GM23338 (cell line): ENCODE data around the gene DNAL4. TPM values are rescaled to one million over a fixed set of nuclear protein-coding genes. Genes with fewer than 3 reads are reported as not detected.

ENCODE experiments used
- ATAC-seq: fragments of 200-7000 bp; cut with Tn5 transposase; 3 replicates; pipeline ENCODE4 v1.9.1; 2020
- DNase-seq: peaks from one replicate; pipeline ENCODE4 v3.0.0-alpha.2; 2015; ENCODE audit warnings: low spot score
- H2AFZ ChIP-seq: fragments of 200-600 bp; sonication (generic); 2 replicates; pipeline ENCODE4 v1.8.0; 2016; ENCODE audit warnings: antibody characterized with exemption, mild to moderate bottlenecking, moderate library complexity
- H3F3A ChIP-seq: fragments of 200-600 bp; sonication (generic); replicated peaks from 2 replicates; pipeline ENCODE4 v1.8.0; 2017; ENCODE audit warnings: antibody characterized with exemption, mixed run types, low read depth
- H3K27ac ChIP-seq: fragments of 200-600 bp; sonication (generic); 2 replicates; pipeline ENCODE4 v1.6.1; 2016; ENCODE audit warnings: low read depth
- H3K27me3 ChIP-seq: fragments of 200-600 bp; sonication (generic); 2 replicates; pipeline ENCODE4 v1.8.0; 2016; ENCODE audit warnings: mild to moderate bottlenecking, mixed run types, moderate library complexity; ENCODE audit not compliant: insufficient read depth
- H3K36me3 ChIP-seq: fragments of 200-600 bp; sonication (generic); 2 replicates; pipeline ENCODE4 v1.8.0; 2016; ENCODE audit warnings: mild to moderate bottlenecking; ENCODE audit not compliant: insufficient read depth
- H3K4me1 ChIP-seq: fragments of 200-600 bp; sonication (generic); 2 replicates; pipeline ENCODE4 v1.8.0; 2016; ENCODE audit warnings: mild to moderate bottlenecking, moderate library complexity; ENCODE audit not compliant: insufficient read depth
- H3K4me2 ChIP-seq: fragments of 200-600 bp; sonication (generic); 2 replicates; pipeline ENCODE4 v1.7.1; 2017; ENCODE audit warnings: mixed run types
- H3K4me3 ChIP-seq: fragments of 200-600 bp; sonication (generic); 2 replicates; pipeline ENCODE4 v1.6.1; 2016; ENCODE audit warnings: mixed run types
- H3K79me2 ChIP-seq: fragments of 200-600 bp; sonication (generic); replicated peaks from 2 replicates; pipeline ENCODE4 v1.8.0; 2017; ENCODE audit warnings: mild to moderate bottlenecking; ENCODE audit not compliant: insufficient read depth
- H3K9me2 ChIP-seq: fragments of 200-600 bp; sonication (generic); 2 replicates; pipeline ENCODE4 v1.8.0; 2017; ENCODE audit not compliant: insufficient read depth
- H4K20me1 ChIP-seq: fragments of 200-600 bp; sonication (generic); replicated peaks from 2 replicates; pipeline ENCODE4 v1.8.0; 2017; ENCODE audit warnings: mild to moderate bottlenecking; ENCODE audit not compliant: insufficient read depth
- H3K27ac Mint-ChIP-seq: 2 replicates; pipeline ENCODE4 v1.8.0; 2020; ENCODE audit warnings: inconsistent platforms, mild to moderate bottlenecking, moderate library complexity, mixed read lengths
- H3K27me3 Mint-ChIP-seq: 3 replicates; pipeline ENCODE4 v1.8.0; 2022; ENCODE audit warnings: low read depth, mild to moderate bottlenecking, moderate library complexity, mixed read lengths, inconsistent platforms; ENCODE audit not compliant: insufficient read depth, poor library complexity
- H3K36me3 Mint-ChIP-seq: 3 replicates; pipeline ENCODE4 v1.8.0; 2021; ENCODE audit warnings: low read depth, mild to moderate bottlenecking, inconsistent platforms, moderate library complexity, mixed read lengths
- H3K4me1 Mint-ChIP-seq: 3 replicates; pipeline ENCODE4 v1.8.0; 2020; ENCODE audit warnings: mild to moderate bottlenecking, inconsistent platforms, mixed read lengths
- H3K4me3 Mint-ChIP-seq: 3 replicates; pipeline ENCODE4 v1.8.0; 2021; ENCODE audit warnings: moderate library complexity, mild to moderate bottlenecking, inconsistent platforms, mixed read lengths
- H3K9me3 Mint-ChIP-seq: 3 replicates; pipeline ENCODE4 v1.8.0; 2020; ENCODE audit warnings: moderate library complexity, mild to moderate bottlenecking, inconsistent platforms, mixed read lengths
- ETS1 ChIP-seq: IDR thresholded peaks from 2 replicates; pipeline ENCODE4 v1.6.1; 2016; ENCODE audit warnings: antibody characterized with exemption
- EZH2phosphoT487 ChIP-seq: fragments of 200-600 bp; sonication (generic); IDR thresholded peaks from one replicate; pipeline ENCODE4 v1.8.1; 2018; ENCODE audit warnings: antibody characterized with exemption; ENCODE audit not compliant: unreplicated experiment
- JUNB ChIP-seq: IDR thresholded peaks from one replicate; pipeline ENCODE4 v1.6.1; 2016; ENCODE audit warnings: antibody characterized with exemption; ENCODE audit not compliant: unreplicated experiment
- NANOG ChIP-seq: IDR thresholded peaks from 2 replicates; pipeline ENCODE4 v1.6.1; 2016; ENCODE audit warnings: antibody characterized with exemption, borderline replicate concordance
- REST ChIP-seq: IDR thresholded peaks from one replicate; pipeline ENCODE4 v1.6.1; 2018; ENCODE audit warnings: antibody characterized with exemption; ENCODE audit not compliant: unreplicated experiment
- STAT1 ChIP-seq: IDR thresholded peaks from one replicate; pipeline ENCODE4 v1.6.1; 2016; ENCODE audit warnings: antibody characterized with exemption; ENCODE audit not compliant: unreplicated experiment
- ZNF331 ChIP-seq: fragments of 250-450 bp; sonication (Bioruptor Pico); IDR thresholded peaks from 2 replicates; pipeline ENCODE4 v1.5.0; 2020; ENCODE audit warnings: low read depth, mild to moderate bottlenecking, moderate library complexity
- ZNF462 ChIP-seq: fragments of 250-450 bp; sonication (Bioruptor Pico); IDR thresholded peaks from 2 replicates; pipeline ENCODE4 v1.5.0; 2020; ENCODE audit warnings: mild to moderate bottlenecking, moderate library complexity
- polyA plus RNA-seq: library from polyadenylated mRNA; unstranded; fragments of >200 nt; fragmentation: Nextera tagmentation; extraction: Ambion mirVana; gene quantifications from 2 replicates; pipeline ENCODE4 v1.2.1, GENCODE V29; 2016
- total RNA-seq: library from RNA; depleted of rRNA; stranded (reverse); fragments of >200 nt; shearing (Covaris generic); gene quantifications from 2 replicates; pipeline ENCODE4 v1.2.3, GENCODE V29; 2014

DNAL4 gene
- total and polyA plus RNA-seq, 2 experiments from 2014 or later: 9.3 to 10.0 TPM

GRCh38 chr22:38729946-38730345 is 64.0 kb downstream of the DNAL4 start:
- TF ChIP-seq NANOG (no peak), EZH2phosphoT487 (no peak), REST (no peak), STAT1 (no peak), JUNB (no peak), ZNF331 (CRISPR knock-in tag) (no peak), ETS1 (no peak), ZNF462 (CRISPR knock-in tag) (no peak)

More at GRCh38 chr22:38729946-38730345, 64.0 kb downstream of the DNAL4 start:
- Histone ChIP-seq H3K4me1 (no peaks in the 10 kb centered on the region), H3K4me3 (no peak overlapping the region), H3K36me3 (peaks cover 29% of the 10 kb centered on the region), H3K79me2 (no peaks in the 10 kb centered on the region), H3K27ac (no peak overlapping the region), H3F3A (0 out of 2 replicates have a peak, but pooled peaks cover 4% of the 10 kb centered on the region), H3K9me2 (no peaks in the 10 kb centered on the region), H3K4me2 (no peak overlapping the region), H4K20me1 (peaks cover 12% of the 10 kb centered on the region), H3K27me3 (no peaks in the 10 kb centered on the region), H2AFZ (no peak overlapping the region)
- Mint-ChIP-seq H3K36me3 (peaks cover 78% of the 10 kb centered on the region), H3K27me3 (peaks cover 17% of the 10 kb centered on the region), H3K9me3 (no peaks in the 10 kb centered on the region), H3K4me1 (peaks cover 3% of the 10 kb centered on the region; the same call in 2 of the 3 replicates), H3K4me3 (no peak overlapping the region), H3K27ac (no peak overlapping the region)
- DNase-seq (no peak), ATAC-seq (no peak)
